Endothelial cell of hepatic sinusoid (primary cell): Measurements from ENCODE around the gene PPARD.
"Not testable (repeated sequence)": the region's sequence is repeated elsewhere in the genome, so short reads cannot be mapped to it uniquely, and the experiment has no call there.

Experiments
- in situ Hi-C: cut with HindIII; loops from 2 replicates; pipeline ENCODE4 v1.10.0; 2017; ENCODE audit warnings: low sequenced_read_pairs

PPARD gene

DNA sequence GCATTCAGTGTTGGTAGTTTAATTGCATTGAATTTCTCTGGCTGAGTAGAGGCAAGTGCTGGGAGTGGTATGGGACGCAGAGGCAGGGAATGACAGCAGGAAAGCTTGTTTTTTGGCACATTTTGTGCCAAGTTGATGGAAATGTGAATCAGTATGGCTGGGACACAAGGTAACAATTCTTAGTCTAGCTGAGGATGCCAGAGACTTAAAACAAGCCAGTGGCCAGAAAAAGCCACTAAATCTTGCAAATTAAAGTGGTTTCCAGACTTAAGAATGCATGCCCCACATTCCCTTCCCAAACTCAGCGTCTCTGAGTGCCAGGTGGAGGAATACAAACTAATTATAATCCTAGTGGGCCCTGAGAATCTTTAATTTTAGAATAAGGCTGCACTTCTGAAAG lies 35.9 kb downstream of the PPARD start:
- in situ Hi-C loops = loop anchor here (5.0 kb wide), 1 partner anchor 44 kb away; no protein-coding TSS in a partner anchor

DNA sequence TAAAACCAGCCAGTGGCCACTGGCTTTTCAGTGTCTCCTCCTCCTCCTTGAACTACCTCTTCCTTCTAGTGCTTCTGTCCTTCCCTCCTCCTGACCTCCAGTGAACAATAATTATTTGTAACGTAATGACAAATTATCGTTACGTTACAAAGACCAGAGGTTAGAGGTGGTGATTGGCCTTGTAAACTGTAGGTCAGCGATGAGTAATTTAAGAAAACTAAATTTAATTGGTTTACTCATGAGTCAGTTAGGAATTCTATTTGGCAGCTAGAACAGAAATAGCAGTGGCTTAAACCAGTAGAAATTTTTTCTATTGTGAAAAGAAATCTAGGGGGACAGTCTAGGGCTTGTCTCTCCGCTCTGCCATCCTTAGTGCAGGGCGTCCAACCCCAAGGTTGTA lies 38.8 kb downstream of the PPARD start:
- in situ Hi-C loops = no loop called here

DNA sequence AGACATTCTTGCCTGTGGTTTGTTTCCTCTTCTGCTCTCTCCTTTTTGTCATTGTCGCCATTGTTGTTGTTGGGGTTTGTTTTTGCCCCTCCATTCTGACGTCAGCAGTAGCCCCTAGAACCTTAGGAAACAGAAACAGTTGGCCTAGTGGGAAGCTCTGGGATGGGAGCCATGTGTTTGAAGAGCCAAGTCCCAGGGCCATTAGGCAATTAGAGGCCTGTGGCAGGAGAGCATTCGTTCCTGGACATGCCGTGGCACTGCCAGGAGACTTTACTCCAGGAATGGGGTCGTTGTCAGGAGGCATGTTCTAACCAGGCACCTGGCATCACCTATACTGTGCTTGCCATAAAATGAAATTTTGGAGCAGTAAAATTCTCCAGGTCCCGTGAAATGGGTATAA lies 39.7 kb downstream of the PPARD start:
- in situ Hi-C loops = no loop called here

DNA sequence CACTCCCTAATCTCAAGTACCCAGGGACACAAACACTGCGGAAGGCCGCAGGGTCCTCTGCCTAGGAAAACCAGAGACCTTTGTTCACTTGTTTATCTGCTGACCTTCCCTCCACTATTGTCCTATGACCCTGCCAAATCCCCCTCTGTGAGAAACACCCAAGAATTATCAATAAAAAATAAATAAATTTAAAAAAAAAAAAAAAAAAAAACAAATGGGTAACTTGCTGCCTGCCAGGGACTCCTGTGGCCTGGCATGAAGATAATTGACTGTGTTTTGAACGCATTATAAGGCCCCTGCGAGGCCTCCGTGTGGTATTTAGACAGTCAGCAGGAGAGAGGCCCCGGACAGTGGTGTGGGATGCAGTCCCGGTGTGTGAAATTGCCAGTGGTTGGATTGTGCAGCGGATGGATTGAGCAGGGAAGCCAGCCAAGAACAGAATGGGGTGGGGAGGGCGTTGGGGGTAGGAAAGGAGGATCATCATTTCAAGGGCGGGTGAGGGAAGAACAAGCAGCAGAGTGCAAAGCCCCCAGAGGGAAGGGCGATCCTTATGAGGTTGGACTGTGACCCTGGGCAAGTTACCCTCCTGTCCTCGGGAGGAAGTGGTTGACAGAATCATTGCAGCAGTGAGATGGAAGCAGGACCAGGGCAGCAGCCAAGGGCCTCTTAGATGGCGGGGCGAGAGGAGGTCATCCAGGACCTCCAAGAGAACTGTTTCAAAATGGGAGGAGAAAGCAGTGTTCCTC lies 43.3 kb downstream of the PPARD start:
- in situ Hi-C loops = no loop called here

DNA sequence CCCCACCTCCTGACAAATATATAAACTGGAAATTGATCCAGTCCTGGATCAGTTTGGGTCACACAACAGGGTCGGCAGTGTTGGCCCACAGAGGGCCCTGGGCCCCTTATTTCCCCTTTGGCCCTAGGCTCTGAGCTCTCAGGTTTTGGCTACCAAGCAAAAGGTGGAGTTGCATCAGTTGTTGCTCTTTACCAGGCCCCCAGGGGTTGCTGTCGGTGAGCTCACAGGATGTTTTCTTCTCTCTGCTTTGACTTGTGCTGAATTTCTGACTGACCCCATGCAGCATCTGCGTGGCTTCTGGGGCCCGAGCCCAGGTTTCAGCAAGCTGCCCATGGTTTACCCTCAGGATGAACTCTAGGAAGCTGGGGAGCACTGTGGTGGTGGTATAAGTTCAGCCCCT lies 44.6 kb downstream of the PPARD start:
- in situ Hi-C loops = no loop called here

DNA sequence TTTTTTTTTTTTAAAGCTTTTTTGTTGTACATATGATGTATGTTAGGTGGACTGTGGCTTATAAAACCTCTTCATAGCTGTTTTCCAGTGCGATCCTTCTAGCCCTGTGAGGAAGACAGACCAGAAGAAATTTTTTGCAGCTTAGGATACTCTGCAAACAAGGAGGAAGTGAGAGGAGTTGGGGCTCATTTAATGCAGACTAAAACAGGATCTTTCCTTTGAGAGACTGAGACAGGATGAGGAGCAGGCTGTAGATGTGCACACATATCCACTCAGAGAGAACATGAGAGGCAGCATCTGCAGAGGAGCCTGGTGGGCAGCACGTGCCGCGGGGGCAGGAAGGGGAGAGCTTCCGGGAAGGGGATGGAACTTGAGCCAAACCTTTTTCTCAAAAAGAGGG lies 45.7 kb downstream of the PPARD start:
- in situ Hi-C loops = no loop called here

DNA sequence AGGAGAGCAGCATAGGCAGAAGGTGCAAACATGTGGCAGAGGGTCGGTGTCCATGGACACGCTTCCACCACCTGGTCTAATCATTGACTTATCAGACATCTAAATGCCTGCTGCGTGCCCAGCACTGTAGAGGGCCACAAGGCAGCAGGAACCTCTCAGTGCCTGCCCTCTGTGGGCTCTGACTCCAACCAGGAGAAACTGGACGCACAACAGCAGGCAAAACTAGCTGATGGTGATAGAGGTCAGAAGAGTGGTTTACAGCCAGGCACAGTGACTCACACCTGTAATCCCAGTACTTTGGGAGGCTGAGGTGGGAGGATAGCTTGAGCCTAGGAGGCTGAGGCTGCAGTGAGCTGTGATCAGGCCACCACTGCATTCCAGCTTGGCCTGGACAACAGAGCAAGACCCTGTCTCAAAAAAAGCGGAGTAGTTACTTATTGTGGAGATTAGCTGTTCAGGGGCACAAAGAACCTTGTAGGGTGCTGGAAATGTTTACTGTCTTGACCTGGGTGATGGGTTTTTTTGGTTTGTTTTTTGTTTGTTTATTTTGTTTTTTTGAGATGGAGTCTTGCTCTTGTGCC lies 46.5 kb downstream of the PPARD start:
- in situ Hi-C loops = no loop called here

DNA sequence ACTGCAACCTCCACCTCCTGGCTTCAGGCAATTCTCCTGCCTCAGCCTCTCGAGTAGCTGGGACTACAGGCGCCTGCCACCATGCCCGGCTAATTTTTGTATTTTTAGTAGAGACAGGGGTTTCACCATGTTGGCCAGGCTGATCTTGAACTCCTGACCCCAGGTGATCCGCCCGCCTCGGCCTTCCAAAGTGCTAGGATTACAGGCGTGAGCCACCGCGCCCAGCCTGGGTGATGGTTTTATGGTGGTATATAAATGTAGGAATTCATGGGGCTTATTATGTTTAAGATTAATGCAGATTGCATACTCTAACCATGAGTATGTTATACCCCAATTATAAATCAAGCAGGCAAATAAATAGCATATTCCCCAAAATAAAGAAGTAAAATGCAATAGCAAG lies 47.0 kb downstream of the PPARD start:
- in situ Hi-C loops = not testable (repeated sequence)

DNA sequence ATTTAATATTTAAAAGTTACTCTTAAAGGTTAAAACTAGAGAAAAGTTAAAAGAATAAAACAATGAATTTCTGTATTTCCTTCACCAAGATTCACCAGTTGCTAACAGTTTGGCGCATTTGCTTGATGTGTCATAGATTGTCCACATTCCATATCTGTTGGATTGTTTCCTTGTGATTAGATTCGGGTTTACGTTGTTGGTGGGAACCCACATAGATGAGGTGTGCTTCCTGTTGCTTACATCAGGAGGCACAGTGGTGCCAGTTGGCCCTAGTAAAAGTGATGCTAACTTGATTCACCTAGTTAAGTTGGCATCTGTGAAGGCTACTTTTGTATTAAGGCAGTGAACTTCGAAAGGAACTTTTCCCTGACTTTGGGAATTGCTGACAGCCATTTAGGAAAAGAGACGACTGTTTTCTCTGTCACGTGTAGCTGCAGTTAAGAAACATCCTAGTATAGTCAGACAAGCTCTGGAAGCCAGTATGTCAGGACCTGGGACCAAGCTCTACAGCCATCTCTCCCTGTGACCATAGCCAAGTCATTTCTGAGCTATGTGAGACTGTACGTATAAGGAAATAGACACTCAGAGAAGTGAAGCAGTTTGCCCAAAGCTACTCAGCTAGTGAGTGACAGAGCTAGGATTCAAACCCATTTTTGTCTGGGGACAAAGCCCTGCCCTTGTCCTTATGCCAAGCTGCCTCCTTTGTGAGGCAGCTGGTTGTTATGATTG lies 49.0 kb downstream of the PPARD start:
- in situ Hi-C loops = no loop called here

DNA sequence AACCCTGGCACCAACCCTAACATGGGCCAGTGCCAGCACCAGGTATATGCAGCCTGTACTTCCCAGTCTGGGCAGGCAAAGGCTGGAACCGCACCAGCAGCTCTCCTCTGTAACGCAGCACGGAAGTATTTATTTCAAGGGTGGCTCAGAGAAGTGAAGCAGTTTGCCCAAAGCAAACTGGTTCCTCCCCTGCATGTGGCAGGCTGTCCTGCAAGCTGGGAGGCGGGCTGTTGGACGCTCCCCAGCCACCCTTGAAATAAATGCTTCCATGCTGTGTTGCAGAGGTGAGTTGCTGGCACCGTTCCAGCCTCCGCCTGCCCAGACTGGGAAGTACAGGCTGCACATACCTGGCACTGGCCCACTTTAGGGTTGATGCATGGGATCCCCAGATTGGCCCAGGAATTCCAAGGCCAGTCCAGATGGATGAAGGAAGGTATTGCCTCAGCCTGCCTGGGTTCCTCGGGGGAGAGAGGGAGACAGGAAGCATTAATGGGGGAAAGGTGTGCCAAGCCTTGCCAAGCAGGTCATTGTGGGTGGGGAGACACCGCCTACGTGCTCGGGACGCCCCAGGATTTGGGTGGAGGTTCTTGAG lies 49.8 kb downstream of the PPARD start:
- in situ Hi-C loops = no loop called here

DNA sequence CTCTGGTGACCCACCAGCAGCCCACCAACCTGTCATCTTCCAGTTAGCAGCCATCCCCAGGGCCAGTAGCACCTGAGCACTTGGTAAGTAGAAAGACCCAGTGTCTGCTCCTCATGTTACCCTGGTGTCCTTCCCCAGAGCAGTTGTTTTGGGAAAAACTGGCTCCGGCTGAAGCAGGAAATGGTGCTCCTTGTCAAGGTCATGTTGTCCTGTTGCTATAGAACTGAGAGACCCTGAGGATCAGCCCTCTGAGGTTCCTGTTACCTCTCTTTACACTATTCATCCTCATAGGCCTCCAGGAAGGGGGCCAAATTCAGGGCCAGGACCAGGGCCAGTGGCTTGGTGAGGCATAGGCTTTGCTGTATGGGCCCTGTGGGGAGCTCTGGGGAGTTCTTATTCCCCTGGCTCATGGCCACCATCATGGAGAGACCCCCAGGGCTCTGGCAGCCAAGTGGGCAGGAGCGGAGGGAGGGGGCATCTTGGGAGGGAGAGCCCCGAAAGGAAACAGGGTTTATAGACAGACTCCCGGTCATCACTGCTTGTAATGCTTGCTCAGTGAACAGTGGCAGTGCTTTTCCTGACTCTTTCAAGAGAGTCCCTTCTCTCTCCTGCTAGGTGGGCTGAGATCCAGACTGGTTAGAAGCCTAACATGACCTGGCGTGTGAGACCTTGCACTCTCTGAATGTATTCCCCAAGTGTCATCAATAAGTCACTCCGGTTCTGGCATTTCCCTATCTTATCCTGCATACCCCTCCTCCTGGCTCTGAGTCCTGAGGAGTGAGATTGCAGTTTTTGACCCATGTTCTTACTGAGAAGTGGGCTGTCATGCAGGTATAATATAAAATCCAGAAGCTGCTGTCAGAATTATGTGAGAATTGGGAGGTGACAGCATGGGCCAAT lies 50.7 kb downstream of the PPARD start:
- in situ Hi-C loops = no loop called here

DNA sequence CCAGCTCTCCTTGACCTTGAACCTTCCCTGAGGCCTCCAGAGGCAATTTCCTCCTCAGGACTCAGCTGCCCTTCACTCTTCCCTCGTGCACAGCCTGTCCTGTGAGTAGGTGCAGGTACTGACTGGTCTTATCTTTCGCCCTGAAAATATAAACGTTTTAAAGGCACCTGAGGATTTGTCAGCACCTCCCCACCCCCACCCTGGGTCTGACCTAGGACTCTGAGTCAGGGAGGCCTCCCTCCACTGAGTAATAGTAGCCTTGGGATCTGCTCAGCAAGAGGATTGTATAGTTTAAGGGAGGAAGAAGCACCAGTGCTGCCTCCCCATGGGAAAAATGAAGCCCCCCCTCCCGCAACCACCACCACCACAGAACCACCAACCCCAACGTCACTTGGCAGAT lies 54.6 kb downstream of the PPARD start:
- in situ Hi-C loops = no loop called here

DNA sequence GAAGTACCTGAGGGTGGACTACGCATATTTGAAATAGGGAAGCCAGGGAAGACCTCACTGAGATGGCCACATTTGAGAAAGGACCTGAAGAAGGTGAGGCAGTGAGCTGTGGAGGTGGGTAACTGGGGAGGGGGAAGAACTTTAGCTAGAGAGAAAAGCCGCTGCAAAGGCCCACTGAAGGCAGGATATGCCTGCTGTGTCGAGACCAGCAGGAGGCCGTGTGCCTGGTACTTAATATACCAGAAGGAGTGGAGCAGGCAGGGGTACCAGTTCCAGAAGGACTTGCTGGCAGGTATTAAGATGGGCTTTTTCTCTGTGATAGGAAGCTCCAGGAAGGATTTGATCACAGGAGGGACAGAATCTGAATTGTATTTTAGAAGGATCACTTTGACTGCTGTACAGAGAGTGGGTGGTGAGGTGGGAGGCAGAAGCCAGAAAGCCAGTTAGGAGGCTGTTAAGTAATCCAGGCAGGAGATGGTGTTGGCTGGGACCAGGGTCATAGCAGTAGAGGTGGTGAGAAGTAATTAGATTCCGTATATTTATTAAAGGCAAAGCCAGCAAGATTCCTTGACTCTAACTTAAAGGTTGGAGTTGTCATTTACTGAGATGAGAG lies 55.6 kb downstream of the PPARD start:
- in situ Hi-C loops = no loop called here

DNA sequence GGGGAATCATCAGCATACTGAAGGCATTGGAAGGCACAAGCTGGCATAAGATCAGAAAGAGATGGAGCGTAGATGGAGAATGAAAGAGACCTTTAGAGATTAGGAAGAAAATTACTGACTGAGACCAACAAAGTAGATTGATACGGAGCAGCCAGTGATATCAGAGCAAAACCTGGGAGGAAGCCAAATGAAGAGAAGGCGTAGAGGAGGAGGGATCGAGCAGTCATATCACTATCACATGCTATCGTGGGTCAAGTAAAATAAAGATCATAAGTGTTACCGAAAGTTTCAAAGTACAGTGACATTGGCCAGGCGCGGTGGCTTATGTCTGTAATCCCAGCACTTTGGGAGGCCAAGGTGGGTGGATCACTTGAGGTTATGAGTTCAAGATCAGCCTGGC lies 56.2 kb downstream of the PPARD start:
- in situ Hi-C loops = no loop called here

DNA sequence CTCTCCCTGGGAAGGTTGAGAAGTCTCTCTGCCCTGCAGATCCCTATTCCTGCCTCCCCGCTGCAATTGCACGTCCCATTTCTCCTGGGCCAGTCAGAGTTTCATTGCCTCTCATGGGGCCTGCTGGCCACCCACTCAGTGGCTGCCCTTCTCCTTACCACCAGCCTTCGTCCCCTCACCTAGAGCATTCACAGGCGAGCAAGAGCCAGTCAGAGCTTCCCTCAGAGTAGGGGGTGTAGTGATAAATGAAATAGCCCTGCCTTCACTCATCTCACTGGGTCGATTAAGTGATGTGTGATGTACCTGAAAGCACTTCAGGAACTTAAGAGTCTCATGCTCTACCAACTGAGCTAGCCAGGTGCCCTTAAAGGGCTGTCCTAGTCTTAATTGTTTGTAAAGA lies 57.8 kb downstream of the PPARD start:
- in situ Hi-C loops = no loop called here

DNA sequence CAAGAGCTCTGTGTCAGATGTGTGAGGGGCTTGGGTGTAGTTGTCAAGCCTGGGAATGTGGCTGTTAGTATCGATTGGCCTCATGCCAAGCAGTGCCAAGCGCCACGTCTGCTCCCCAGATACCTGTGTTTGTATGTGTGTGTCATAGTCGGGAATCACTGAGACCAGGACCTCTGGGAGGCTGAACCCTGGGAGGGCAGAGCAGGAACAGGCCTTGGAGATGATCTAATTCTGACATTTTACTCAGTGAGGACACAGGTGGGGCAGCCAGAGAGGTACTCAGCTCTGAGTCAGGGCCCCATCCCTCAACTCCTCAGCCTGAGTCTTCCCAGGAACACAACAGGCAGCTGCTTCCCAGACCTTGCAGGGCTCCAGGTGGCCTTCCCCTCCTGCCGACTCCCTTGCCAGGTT lies 58.5 kb downstream of the PPARD start:
- in situ Hi-C loops = no loop called here

DNA sequence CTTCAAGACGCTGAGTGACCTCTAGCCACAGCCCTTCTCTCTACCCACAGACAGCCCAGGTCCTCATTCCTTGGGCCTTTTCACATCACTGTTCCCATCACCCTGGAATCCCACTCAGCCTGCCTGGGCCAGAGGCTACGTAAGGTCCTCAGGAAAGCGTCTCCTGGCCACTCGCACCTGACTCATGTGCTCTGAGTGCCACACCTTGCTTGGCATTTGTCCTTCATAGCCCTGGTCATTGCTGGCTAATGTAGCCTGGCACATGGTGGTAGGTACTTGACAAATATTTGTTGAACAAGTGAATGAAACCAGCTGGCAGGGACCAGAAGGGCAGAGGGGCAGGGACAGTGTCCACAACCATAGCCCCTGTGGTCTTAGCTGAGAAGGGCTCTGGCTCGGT lies 59.2 kb downstream of the PPARD start:
- in situ Hi-C loops = no loop called here

DNA sequence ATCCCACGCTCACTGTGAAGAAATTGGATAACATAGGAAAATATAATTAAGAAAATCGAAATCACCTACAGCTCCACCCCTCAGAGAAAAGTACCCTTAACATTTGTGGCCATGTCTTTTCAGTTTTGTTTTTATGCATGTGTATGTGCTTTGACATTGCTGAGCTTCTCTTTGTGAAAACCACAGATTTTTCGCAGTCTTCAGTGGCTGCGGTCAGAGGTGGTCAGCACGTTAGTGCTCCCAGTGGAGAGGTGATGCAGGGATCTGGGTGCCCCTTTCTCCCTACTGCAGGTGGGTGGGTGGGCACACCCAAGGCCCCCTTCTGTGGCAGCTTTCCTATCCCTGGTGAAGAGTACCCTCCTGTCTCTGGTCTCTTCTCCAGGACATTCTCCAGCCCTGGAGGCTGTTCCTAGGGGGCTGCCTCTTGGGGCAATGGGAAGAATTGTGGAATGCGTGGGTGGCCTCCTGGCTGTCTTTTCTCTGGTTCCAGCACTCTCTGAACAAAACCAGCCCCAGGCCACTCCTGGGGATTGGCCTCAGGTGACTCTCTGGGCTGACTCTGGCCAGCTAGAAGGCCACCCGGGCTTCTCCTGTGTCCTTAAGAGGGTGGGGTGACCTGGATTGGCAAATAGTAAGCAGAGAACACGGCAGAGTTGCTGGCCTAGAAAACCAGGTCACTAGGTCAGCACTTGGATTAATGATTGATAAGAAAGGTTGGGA lies 59.9 kb downstream of the PPARD start:
- in situ Hi-C loops = no loop called here

DNA sequence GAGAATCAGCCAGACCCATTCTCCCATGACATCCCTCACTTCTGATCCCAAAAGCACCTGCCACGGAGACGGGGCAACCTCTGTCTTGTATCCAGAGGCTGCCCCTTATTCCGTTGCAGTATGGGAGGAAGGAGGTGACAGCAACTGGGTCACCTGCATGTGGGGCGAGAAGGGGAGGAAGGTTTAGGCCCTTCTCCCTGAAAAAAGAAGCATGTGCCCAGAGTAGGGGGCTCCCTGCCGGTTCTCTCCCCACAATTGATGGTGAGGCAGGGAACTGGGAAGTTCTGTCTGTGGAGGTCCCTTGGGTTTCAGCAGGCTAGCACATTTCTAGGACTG lies 60.5 kb downstream of the PPARD start:
- in situ Hi-C loops = no loop called here
